Ramos (cell line): Measurements from ENCODE around the gene OCA2.

Experiments
- in situ Hi-C: fragments of 300-500 bp; cut with MboI; formaldehyde crosslinking; loops from one replicate; pipeline ENCODE4 v1.14.3; 2022; ENCODE audit warnings: low sequenced_read_pairs; ENCODE audit not compliant: unreplicated experiment

Gene OCA2

DNA sequence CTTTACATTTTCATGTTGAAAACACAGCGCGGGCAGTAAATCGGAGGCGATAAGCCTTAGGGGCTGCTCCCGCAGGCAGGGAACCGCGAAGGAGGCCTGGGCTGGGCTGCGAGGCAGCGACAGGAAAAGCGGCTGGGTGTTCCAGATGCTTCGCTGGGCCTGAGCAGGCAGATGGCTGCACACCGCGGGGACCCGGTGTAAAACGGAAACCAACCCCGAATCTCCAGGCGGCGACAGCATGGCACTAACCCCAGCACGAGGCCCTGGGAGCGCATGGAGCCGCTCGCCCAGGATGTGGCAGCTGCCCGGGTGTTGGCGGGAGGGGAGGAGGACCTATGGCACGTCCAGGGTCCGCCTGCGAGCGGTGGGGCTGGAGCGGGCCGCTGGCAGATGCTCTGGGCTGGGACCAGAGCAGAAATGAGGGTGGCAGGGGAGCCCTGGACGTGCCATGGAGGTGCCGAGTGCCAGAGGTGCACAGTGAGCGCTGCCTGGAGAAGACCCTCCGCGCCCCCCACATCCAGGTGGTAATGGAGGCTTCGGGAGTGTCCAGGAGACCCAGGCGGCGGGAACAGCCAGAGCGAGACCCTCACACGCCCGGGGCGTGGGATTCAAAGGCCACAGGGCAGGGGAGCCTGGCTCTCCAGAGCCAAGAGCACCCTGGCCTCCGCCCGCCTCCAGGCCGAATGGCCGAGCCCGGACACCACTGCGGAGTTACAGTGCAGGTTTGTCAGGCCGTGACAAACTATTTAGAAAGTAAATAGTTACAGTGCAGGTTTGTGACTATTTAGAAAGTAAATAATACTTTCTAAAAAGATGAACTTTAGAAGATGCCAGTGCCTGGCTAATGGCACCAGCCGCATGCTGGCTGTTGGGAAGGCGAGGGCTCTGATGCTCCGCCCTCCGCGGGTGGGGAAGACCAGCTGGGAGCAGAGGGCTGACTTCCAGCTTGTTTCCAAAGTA lies 293.6 kb downstream of the OCA2 start:
- in situ Hi-C loops, result no loop called here

GRCh38 chr15:27804569-27805260 lies 294.4 kb downstream of the OCA2 start:
- in situ Hi-C loops, result no loop called here

GRCh38 chr15:27798807-27799206 lies 300.3 kb downstream of the OCA2 start:
- in situ Hi-C loops, result no loop called here

GRCh38 chr15:27797765-27798164 lies 301.4 kb downstream of the OCA2 start:
- in situ Hi-C loops, result no loop called here

DNA sequence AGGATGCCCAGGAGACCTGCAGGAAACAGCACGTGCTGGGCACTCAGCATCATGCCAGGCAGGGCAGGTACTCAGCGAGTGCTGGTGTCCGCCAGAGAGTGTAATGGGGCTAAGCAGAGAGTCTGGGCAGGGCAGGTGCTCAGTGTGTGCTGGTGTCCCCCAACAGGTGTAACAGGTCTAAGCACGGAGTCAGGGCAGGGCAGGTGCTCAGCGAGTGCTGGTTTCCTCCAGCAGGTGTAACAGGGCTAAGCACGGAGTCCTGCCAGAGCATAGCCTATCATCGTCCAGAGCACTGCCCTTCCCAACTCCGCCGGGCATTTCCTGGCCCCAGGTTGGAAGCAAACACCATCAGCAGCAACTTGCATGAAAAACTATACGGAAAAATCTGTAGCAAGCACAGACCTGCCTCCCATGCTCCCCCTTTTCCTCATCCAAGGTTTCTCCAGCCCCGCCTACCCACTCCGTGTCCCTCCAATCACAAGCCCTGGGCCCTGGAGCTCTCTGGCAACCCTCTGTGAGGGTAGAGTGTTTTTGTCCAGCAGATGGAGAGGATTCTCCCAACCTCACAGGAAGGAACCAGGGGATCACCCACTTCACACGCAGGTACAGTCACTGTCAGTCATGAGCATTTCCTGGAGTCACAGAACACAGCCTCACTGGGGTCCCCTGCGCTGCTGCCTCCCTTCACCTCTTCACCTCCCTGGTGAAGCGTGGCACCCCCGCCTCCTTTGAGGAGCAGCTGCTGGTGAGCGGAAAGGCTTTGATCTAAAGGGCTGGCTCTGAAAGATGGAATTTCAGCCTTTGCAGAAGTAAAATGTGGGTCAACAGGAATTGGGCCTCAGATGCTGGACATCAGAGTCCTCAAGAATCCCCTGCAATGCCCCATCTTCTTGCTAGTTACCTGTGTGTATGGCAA lies 302.5 kb downstream of the OCA2 start:
- in situ Hi-C loops, result no loop called here

DNA sequence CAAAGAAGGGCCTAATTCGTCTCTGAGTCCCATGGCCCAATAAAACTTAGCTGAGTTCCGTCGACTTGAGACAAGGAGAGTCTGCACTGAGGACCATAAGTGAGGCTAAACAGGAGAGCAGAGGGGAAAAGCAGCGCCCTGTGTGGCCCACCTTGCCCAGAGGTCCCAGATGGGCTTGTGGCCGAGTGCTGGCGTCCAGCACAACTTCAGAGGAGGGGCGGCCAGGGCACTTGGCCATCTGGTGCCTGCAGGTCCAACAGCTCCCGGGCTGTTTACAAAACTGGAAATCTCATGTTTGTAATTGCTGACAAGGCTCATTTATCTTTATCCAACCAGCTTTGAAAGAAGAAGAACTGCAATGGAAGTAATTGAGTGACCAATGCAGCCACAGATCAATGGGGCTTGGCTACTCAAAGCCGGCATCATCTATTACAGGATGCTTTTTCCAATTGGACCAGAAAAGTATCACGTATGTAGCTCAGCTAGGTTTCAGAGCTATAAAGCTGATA lies 306.3 kb downstream of the OCA2 start:
- in situ Hi-C loops, result no loop called here

DNA sequence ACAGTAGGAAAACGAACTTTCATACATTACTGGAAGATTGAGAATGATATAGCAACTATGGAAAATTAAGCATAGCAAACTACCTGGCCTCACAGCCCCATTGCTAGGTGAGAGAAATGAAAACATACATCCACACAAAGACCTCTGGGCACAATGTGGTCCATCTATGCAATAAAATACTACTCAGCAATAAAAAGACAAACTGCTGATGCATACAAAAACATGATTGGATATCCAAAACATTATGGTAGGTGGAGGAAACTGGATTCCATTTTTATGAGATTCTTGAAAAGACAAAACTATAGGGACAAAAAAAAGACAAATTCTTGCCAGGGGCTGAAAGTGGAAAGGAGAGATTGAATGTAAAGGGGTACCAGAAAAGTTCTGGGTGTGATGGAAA lies 308.8 kb downstream of the OCA2 start:
- in situ Hi-C loops, result no loop called here

GRCh38 chr15:27787931-27788330 lies 311.2 kb downstream of the OCA2 start:
- in situ Hi-C loops, result no loop called here

GRCh38 chr15:27784107-27784506 lies 315.0 kb downstream of the OCA2 start:
- in situ Hi-C loops, result no loop called here

DNA sequence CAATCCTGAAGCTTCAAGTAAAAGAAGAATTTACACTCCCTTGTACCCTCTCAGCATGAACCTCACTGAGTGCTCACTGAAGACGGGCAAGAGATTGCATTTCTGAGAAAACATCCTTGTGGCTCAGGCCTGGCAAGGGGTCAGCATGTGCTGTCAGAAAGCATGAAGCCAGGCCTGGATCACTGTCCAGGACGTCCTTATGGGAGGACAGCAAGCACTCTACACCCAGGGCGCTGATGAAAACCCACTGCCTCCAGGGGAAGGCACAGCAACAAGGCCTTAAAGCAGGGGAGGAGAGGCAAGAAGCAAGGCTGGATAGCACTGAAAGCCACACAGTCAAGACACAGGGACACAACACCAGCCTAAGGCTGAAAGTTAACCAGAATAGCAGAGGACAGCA lies 315.4 kb downstream of the OCA2 start:
- in situ Hi-C loops, result no loop called here

DNA sequence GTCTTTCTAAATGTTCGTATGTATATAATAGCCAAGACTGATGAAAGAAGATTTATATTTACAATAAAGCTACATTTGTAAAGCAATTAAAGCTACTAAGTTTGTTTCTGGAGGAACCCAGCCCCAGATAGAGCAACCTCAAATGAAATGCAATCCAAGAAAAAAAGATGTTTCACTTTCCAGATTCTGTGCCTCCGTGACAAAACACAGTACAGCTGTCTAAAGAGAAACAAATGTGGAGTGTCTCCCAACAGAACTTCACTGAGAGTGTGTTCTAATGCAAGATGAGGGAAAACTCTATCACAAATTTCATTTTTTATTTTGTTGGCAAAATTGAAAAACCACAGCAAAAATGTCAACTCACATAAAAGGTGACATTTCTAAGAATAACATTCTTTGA lies 317.0 kb downstream of the OCA2 start:
- in situ Hi-C loops, result no loop called here

GRCh38 chr15:27776501-27776900 lies 322.6 kb downstream of the OCA2 start:
- in situ Hi-C loops, result no loop called here

- in situ Hi-C loops, result no loop called here
Measured at GRCh38 chr15:27774638-27775037, 324.5 kb downstream of the OCA2 start.

- in situ Hi-C loops, result no loop called here
Measured at GRCh38 chr15:27774191-27774590, 324.9 kb downstream of the OCA2 start.

DNA sequence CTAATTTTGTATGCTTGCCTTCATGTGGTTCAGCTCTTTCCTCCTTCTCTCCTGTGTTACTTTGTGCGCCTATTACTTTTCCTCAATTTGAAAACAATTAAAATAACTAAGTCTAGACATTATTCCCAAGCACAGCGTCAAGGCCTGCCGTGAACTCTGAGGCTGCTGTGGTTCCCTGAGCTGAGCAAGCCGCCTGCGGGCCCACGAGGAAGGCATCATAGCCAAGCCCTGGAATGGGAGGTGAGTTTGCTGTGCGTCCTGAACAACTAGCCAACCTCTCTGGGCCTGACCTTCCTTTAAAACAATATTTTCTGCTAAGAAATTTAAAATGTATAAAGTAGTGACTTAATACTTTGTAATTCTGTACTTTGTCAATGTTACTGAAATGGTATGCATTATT lies 327.2 kb downstream of the OCA2 start:
- in situ Hi-C loops, result no loop called here

DNA sequence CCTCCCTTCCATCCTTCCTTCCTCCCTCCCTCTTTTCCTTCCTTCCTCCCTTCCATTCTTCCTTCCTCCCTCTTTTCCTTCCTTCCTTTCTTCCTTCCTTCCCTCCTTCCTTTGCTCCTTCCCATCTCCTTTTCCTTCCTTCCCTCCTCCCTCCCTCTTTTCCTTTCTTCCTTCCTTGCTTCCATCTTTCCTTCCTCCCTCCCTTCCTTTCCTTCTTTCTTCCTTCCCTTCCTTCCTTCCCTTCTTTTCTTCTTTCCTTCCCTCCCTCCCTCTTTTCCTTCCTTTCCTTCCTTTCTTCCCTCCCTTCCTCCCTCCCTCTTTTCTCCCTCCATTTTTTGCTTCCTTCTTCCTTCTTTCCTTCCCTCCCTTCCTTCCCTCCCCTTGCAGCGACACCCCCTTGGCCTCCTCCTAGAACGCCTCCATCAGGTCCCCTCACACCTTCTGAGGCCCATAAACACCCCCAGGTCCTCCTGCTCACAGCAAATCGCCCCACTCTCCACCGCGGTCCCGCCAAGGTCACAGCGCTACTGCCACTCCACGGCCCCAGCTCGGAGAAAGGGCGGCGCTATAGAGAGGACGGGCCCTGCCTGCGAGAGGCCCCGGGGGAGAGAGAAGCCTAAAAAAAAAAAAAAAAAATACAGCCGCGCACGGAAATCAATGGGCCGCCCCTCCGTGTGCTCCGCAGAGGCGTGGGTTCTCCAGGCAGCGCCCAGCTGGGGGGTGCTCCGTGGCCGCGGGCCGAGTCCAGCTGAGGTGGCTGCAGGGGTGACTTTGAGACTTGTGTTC lies 328.2 kb downstream of the OCA2 start:
- in situ Hi-C loops, result no loop called here

GRCh38 chr15:27770086-27770607 lies 329.0 kb downstream of the OCA2 start:
- in situ Hi-C loops, result no loop called here

- in situ Hi-C loops, result no loop called here
Measured at GRCh38 chr15:27769652-27770051, 329.5 kb downstream of the OCA2 start.

DNA sequence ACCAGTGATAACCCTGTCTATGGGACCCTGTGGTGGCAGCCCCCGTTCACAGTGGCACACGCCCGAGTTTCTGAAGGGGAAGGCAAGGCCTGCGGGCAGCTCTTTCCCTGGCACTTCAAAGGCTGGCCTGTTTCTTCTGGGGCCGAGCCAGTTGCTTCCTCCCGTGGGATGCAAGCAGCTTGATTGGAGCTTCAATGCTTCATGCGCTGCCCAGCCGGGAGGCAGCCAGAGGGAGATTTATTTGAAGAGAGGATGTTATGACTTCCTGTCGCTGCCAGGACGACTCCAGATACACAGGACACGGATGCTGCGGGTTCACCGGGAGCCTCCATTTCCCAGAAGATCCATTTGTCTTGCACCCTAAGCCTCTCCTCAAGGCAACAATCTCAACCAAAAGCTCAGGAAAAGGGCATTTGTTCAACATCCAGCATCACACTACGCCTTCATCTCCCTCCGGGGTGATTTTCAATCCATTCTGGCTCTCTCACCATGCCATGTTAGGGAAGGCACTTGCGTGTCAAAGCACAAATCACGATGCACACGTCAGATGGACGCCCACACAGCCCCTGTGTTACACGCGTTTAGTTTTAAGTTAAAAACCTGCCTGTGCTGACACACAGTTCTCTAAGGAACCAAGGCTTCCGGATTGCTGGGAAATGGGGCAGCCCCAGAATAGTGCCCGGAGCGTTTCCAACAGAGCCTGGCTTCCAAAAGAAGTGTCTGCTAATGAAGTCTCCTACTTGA lies 330.2 kb downstream of the OCA2 start:
- in situ Hi-C loops, result no loop called here
